GM19023 (cell line): Measurements from ENCODE around the gene CCDC134.
"Not testable (repeated sequence)": the region's sequence is repeated elsewhere in the genome, so short reads cannot be mapped to it uniquely, and the experiment has no call there.

Experiments
- ATAC-seq: cut with Tn5 transposase; IDR thresholded peaks from one replicate; pipeline ENCODE4 v1.9.1; 2021; ENCODE audit warnings: mild to moderate bottlenecking, moderate library complexity; ENCODE audit not compliant: unreplicated experiment

The CCDC134 gene

GRCh38 chr22:41822317-41823057, 22.0 kb downstream of the CCDC134 start:
- no peak for ATAC-seq

- ATAC-seq = no peak
Observed at GRCh38 chr22:41823797-41824196, 23.3 kb downstream of the CCDC134 start.

DNA sequence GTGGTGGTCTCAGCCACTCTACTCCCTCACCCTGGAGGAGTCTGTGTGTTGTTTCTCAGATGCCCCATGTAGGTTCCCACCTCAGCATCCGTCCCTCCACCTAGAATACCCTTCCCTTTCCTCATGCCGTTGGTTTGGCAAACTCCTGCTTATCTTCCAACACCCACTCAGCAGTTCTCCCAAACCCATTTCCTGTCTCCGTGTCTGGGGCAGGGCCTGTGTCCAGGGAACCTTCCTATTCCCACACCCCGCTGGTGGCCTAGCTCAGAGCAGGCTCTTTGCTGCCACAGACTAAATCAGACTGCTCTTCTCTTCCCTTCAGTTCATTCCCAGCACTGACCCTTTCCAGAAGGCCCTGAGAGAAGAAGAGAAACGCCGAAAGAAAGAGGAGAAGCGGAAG, 24.9 kb downstream of the CCDC134 start:
- no peak for ATAC-seq

- no peak for ATAC-seq
Observed at GRCh38 chr22:41826021-41826420, 25.5 kb downstream of the CCDC134 start.

DNA sequence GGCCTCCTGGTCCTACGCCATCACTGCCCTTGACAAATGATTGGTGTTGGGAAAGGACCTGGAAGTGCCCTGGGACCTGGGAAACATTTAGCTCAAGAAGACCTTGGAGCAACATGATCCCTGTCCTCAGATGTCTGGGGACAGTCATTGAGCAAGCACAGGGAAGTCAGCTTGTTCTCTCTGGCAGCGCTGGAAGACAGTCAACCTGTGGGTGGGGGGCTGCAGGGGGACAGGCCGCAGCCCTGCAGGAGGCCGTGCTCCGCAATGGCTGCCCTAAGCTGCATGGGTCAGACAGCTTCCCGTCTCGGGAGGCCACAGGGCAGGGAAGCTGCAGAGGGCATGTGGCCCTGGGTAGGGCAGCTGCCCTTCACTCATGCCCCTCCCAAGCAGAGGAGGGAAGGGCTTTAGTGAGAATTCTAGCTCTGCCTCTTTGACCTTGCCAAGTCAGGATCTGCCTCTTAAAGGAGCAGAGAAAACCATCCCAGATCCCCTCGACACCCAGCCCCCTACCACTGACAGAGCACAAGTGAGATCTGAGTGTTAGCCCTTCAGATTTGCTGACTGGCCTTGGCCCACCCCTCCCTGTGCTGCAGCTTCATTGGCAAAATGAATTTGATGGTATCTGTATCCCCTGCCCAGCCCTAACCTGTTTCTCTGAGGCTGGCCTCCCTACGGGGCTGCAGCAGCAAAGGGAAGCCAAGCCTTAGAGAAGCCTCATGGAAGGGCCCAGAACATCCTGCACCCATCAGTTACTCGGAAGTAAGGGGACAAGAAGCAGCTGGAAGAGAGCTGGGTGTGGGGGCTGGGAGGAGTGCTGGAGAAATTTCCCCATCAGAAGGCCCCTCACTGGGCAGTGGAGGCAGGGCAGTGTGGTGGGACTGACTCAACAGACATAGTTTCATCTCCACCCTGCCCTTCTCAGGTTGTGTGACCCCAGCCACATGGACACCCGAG, 26.2 kb downstream of the CCDC134 start:
- no peak for ATAC-seq

DNA sequence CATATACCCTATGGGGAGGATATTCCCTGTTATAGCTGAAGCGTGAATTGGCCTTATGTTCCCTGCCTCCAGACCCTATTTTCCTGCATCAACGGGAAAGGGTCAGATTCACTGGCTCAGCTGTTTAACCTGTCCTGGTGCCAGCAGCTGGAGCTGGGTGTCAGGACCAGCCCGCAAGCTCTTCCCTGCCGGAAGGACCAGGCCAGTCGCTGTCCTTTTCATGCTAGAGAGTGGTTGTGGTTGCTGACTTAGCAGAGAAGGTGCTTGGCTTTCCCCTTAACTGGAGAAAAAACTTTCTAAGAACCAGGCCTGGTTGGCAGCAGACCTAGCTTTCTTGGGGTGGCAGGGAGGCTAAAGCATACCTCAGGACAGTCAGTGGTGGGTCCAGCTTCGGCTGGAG, 27.2 kb downstream of the CCDC134 start:
- no peak for ATAC-seq

- ATAC-seq = no peak
Observed at GRCh38 chr22:41828516-41828915, 28.0 kb downstream of the CCDC134 start.

GRCh38 chr22:41830174-41830573, 29.7 kb downstream of the CCDC134 start:
- no peak for ATAC-seq

DNA sequence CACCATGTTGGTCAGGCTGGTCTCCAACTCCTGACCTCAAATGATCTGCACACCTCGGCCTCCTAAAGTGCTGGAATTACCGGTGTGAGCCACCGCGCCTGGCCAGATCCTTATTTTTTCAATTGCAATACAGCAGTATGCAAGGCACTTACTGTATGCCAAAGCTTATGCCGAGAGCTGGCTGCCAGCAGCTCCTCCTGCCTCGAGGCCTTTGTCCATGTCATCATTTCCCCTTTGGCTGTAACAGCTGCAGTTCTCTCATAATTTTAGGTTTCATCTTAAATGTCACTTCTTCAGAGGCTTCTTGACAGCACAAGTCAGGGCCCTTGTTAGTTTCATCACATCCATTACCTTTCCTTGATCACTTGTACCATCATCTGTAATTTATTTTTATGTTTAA, 30.9 kb downstream of the CCDC134 start:
- no peak for ATAC-seq

DNA sequence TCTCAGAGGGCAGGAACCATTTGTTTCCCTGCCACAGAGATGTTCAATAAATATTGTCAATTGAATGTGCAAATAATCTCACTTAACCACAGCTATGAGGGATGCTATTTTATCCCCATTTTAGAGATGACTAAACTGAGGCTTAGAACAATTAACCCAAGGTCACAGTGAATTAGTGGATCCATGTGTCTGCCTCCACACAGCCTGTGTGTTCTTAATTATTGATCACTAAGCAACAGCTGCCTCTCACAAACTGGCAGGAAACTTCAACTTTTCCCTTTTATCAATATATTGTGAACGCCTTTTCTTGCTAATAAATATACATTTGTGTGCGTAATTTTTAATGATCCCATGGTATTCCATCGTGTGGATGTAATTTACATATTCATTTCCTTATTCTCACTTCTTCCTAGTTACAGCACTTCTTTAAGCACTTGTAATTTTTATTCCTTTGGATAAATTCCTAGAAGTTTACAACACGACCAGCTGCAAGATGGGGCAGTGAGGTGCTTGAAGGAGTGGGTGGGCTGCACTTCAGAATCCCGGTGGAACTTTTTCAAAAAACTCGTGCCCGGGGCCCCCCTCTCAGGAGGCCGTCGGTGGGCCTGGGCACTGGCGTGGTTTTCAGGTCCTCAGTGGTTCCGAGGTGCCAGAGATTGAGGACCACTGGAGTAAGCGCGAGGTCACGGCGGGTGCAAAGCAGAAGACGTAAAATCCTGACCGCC, 31.5 kb downstream of the CCDC134 start:
- ATAC-seq = no peak

DNA sequence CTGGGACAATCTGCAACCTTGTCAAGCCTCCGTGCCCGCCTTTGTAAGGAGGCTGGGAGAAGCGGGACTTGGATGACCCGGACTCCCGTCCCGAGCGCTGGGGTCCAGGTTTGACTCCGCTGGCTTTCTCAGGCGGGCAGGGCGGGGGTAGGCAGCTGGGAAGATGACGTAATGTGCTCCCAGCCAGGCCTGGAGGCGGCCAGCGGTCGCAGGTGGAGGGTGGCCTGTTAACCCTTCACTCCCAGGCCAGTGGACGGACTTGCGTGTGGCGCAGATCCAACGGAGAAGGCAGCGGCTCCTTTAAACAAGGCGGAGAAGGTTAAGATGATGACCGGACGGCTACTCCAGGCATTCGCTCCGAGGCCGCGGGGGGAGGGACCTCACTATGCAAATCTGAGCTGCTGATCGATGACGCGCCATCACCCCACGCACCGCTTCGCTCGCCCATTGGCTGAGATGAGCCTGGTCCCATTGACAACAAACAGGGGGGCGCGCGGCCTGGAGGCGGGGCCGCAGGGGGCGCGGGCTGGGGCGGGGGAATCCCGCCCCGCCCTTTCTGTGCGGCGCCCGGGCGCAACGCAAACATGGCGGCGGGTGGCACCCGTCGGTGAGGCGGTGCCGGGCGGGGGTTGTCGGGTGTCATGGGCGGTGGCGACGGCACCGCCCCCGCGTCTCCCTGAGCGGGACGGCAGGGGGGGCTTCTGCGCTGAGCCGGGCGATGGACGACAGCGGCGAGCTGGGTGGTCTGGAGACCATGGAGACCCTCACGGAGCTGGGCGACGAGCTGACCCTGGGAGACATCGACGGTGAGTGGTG, 32.3 kb downstream of the CCDC134 start, which contains the start of gene SREBF2:
Gene SREBF2, plus strand, starts transcription at position 553 of the 816 bp plus-strand sequence. Its CDS starts 166 bp downstream, at position 719.
- ATAC-seq = peak; percentile 90

GRCh38 chr22:41833369-41834004, 33.0 kb downstream of the CCDC134 start:
- ATAC-seq = no peak

- ATAC-seq = no peak
Observed at GRCh38 chr22:41834005-41834944, 33.8 kb downstream of the CCDC134 start.

DNA sequence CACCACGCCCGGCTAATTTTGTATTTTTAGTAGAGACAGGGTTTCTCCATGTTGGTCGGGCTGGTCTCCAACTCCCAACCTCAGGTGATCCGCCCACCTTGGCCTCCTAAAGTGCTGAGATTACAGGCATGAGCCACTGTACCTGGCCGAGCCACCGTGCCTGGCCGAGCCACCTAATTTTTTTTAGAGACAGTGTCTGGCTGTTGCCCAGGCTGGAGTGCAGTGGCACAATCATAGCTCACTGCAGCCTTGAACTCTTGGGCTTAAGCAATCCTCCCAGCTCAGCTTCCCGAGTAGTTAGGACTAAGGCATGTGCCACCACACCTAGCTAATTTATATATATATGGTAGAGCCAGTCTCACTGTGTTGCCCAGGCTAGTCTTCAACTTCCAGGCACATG, 35.0 kb downstream of the CCDC134 start:
- ATAC-seq = not testable (repeated sequence)

DNA sequence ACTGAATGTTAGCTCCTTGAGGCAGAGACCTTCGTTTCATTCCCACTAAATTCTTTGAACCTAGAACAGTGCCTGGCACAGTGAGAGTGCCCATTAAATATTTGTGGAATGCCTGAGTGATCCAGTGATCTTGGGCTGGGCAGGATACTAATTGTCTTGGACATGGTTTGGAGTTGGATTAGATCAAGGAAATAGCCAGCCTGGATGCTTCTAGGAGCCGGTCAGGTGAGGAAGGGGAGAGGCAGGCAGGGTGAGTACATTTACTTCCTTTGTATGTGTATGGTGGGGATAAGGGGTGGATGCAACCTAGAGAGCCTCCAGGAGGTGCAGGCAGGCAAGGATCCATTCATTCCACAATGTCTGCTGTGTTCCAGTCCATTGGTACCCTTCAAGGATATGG, 36.1 kb downstream of the CCDC134 start:
- no peak for ATAC-seq

- no peak for ATAC-seq
Observed at GRCh38 chr22:41838842-41839618, 38.6 kb downstream of the CCDC134 start.

GRCh38 chr22:41840216-41840615, 39.7 kb downstream of the CCDC134 start:
- no peak for ATAC-seq
